ENCODE data around the gene NHLRC2.

Gene NHLRC2

DNA sequence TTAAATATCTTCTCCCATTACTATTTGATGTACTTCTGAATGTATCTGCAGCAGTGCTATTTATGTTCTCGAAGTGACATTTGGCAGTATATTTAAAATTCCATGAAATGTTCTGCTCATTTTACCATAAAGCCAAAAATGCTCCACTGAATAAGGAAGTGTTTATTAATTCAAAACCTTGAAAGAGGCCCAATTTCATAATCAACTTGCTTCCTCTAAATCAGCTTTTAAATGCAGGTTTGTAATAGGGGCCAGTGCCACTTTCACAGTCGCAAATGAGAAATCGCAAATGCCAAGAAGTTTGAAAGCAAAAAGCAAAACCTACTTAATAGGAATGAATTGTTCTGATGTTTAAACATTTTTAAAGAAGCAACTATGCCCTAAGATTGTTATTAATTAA, 11.4 kb downstream of the NHLRC2 start:
- no peak overlapping the region for H3K4me3 ChIP-seq (ENCODE audit: low read length)
- TF ChIP-seq, protein P1, sequence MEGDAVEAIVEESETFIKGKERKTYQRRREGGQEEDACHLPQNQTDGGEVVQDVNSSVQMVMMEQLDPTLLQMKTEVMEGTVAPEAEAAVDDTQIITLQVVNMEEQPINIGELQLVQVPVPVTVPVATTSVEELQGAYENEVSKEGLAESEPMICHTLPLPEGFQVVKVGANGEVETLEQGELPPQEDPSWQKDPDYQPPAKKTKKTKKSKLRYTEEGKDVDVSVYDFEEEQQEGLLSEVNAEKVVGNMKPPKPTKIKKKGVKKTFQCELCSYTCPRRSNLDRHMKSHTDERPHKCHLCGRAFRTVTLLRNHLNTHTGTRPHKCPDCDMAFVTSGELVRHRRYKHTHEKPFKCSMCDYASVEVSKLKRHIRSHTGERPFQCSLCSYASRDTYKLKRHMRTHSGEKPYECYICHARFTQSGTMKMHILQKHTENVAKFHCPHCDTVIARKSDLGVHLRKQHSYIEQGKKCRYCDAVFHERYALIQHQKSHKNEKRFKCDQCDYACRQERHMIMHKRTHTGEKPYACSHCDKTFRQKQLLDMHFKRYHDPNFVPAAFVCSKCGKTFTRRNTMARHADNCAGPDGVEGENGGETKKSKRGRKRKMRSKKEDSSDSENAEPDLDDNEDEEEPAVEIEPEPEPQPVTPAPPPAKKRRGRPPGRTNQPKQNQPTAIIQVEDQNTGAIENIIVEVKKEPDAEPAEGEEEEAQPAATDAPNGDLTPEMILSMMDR (conservative IDR thresholded peaks at IDR 0.05; ENCODE audit: low read depth, low read length) = no peak
- DNase-seq (ENCODE audit: low read depth) = no peak

DNA sequence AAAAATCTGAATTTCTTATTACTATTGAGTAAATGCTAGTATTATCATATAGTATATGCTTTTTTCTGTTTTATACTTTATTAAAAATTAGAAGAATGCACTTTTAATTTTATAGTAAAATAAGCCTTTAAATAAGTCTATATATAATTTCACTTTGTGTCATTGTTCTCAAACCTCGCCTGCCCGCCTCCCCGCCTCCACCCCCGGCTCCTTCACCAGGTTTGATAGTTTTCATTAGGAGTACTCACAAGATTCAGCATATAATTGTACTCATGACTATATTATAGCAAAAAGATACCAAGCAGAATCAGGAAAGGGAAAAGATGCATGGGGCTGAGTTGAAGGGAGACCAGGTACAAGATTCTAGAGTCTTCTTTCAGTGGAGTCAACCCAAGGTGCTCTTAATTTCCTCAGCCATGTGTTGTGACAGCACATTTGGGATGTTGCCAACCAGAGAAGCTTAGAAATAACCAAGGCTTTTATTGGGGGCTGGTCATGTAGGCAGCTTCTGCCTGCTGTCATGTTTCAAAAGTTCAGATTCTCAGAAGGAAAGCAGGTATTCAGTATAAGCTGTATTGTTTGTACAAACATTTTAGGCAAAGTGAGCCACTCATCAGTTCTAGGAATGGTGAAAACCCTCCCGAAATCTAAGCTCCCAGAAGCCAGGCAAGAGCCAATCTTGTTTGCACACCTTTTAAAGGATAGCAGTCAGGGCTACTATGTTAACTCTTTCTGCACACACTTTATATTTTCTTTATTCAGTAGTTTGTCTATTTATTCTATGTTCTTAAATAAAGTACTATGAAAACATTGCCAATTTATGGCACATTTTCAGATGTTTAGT, 12.3 kb downstream of the NHLRC2 start:
- H3K4me3 ChIP-seq (ENCODE audit: low read length) = no peak overlapping the region
- no peak for DNase-seq (ENCODE audit: low read depth)
- TF ChIP-seq, protein P1 (conservative IDR thresholded peaks at IDR 0.05; ENCODE audit: low read depth, low read length) = no peak

DNA sequence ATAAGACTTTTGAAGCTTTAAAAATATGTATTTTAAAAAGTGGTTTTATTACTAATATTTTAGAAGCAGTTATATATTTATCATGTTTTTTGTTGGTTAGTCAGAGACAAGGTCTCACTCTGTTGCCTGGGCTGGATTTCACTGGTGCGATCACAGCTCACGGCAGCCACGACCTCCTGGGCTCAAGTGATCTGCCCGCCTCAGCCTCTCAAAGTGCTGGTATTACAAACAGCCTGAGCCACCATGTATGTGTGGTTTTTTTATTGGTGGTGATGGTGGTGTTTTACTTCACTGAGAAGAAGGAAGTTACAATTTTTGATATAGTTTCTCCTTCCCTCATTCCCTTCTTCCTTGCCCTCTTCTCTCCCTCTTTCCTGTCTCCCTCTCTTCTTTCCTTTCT, 13.4 kb downstream of the NHLRC2 start:
- no peak for DNase-seq (ENCODE audit: low read depth)
- TF ChIP-seq, protein P1 (conservative IDR thresholded peaks at IDR 0.05; ENCODE audit: low read depth, low read length) = no peak
- no peak overlapping the region for H3K4me3 ChIP-seq (ENCODE audit: low read length)

DNA sequence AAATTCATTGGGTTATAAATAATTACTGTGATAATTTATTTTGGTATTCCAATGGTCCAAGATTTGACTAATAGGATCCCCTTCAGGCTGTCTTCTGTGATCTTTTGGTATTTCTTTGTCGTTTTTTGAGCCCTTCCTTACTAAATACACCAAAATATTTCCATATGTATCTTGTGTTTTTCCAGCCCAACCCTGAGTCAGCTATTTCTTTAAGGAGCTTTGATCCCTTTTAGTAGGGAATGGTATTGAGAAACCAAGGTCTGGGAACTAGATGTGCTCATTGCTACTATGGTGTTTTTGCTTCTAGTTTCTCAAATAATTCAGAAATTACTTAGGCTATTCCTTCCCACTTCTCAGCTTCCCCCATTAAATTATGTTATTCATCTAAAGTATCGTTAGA, 15.3 kb downstream of the NHLRC2 start:
- H3K4me3 ChIP-seq (ENCODE audit: low read length) = no peak overlapping the region
- no peak for DNase-seq (ENCODE audit: low read depth)
- TF ChIP-seq, protein P1 (conservative IDR thresholded peaks at IDR 0.05; ENCODE audit: low read depth, low read length) = no peak

DNA sequence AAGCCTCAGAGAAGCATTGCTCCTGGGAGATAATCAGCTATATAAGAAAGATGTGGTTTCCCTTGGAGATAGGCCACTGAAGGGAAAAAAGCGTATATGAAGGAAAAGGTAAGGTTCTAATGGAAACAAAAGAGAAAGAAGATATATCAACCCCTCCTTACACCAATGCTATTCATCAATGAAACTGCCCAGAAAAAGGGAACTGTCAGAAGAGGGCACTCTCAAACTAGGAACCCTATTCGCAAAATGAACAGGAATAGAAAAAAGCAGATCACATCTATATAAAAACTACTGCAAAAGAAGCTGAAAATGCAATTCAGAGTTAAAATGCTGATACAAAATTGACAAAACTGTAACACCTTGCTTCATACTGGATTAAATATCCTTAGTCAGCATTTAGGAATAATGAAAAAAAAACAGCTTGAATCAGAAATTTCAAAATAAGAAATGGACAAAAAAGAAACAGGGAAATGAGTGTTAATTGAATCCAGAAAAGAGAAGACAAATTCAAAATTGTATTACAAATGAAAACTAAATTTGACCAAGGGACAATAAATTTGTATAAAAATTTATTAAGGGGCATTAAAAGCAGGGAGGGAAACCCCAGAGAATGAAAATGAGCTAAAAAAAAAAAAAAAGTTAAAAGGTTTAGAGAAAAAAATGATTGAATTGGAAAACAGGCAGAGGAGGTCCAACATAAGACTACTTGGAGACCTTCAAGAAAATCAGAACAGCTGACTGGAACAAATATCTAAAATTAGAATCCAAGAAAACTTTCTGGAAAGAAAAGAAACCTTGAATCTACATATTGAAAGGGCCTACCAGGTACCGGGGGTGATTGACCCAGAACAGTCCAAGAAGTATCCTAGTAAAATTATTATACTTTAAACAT, 17.9 kb downstream of the NHLRC2 start:
- TF ChIP-seq, protein P1 (conservative IDR thresholded peaks at IDR 0.05; ENCODE audit: low read depth, low read length) = no peak
- H3K4me3 ChIP-seq (ENCODE audit: low read length) = no peak overlapping the region
- DNase-seq (ENCODE audit: low read depth) = no peak

DNA sequence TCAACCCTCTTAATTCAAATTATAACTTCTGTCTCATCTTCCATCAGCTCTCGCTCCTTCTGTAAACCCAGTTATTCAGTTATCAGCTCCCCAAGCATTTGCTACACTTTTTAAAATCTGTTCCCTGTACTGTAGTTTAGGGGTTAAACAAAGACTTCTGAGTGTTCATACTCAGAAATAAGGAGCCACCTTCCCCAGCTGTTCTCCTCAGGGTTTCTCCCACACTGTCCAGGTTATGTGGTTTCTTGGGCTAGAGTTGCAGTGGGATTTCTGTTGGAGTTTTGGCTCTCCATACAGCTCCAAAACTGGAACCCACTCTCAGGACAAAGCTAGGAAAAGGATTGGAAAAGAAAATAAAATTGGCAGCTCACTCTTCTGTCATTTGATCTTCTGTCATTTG, 20.8 kb downstream of the NHLRC2 start:
- no peak for DNase-seq (ENCODE audit: low read depth)
- TF ChIP-seq, protein P1 (conservative IDR thresholded peaks at IDR 0.05; ENCODE audit: low read depth, low read length) = no peak
- H3K4me3 ChIP-seq (ENCODE audit: low read length) = no peak overlapping the region

Data from retinal pigment epithelial cell (primary cell).